ENCODE measurements around the gene FAIM. TPM values are rescaled to one million over a fixed set of nuclear protein-coding genes. Genes with fewer than 3 reads are reported as not detected.
"Not testable (repeated sequence)": the region's sequence is repeated elsewhere in the genome, so short reads cannot be mapped to it uniquely, and the experiment has no call there.

FAIM gene
- total RNA-seq, 1 experiment from 2014 or later: 6.4 TPM

GRCh38 chr3:138600100-138600745 lies 8.3 kb upstream of the FAIM start (continued):
- no peak for TF ChIP-seq ARID4B (CRISPR knock-in tag; IDR thresholded peaks at IDR 0.05; ENCODE audit: borderline replicate concordance)

- POLR2A ChIA-PET; H3K4me3 Mint-ChIP-seq; H3K27ac Mint-ChIP-seq; CTCF ChIA-PET; H3K27me3 Mint-ChIP-seq (ENCODE audit: low read depth); DNase-seq (ENCODE audit: low spot score); ATAC-seq; H3K4me1 Mint-ChIP-seq: not testable (repeated sequence)
- H3K36me3 Mint-ChIP-seq: peaks cover 30% of the 10 kb centered on the region
- H3K9me3 Mint-ChIP-seq: peaks cover 43% of the 10 kb centered on the region
Measured at GRCh38 chr3:138601661-138602060, 6.9 kb upstream of the FAIM start.

GRCh38 chr3:138604106-138604595 lies 4.4 kb upstream of the FAIM start:
- H3K27ac Mint-ChIP-seq; H3K4me1 Mint-ChIP-seq; CTCF ChIA-PET; DNase-seq (ENCODE audit: low spot score); POLR2A ChIA-PET; ATAC-seq; H3K4me3 Mint-ChIP-seq: not testable (repeated sequence)
- H3K36me3 Mint-ChIP-seq: peaks cover 23% of the 10 kb centered on the region
- peaks cover 28% of the 10 kb centered on the region for H3K9me3 Mint-ChIP-seq
- H3K27me3 Mint-ChIP-seq (ENCODE audit: low read depth): peaks cover 19% of the 10 kb centered on the region

- no peak for TF ChIP-seq ZNF138 (CRISPR knock-in tag; conservative IDR thresholded peaks at IDR 0.05)
- ATAC-seq (no peak), DNase-seq (ENCODE audit: low spot score) (no peak)
- ChIA-PET CTCF (interaction anchor here (0.6 to 2.5 kb wide), 3 partner anchors 306 to 326 kb away, joined by 3 to 9 read pairs (median 4); no protein-coding TSS in a partner anchor), POLR2A (interaction anchor here (0.6 kb wide), 1 partner anchor 16 kb away, joined by 4 read pairs; the partner anchor contains the start of gene CEP70)
- H3K4me1 Mint-ChIP-seq: peaks cover 23% of the 10 kb centered on the region
- peak overlapping the region; percentile 69 for H3K4me3 Mint-ChIP-seq
- no peaks in the 10 kb centered on the region for H3K9me3 Mint-ChIP-seq
- H3K36me3 Mint-ChIP-seq: no peaks in the 10 kb centered on the region
- peaks cover 17% of the 10 kb centered on the region for H3K27me3 Mint-ChIP-seq (ENCODE audit: low read depth)
- no peak overlapping the region for H3K27ac Mint-ChIP-seq
Measured at GRCh38 chr3:138609898-138610266, 1.3 kb downstream of the FAIM start.

- DNase-seq (ENCODE audit: low spot score) (no peak), ATAC-seq (no peak)
- H3K27ac Mint-ChIP-seq: no peak overlapping the region
- H3K27me3 Mint-ChIP-seq (ENCODE audit: low read depth): no peaks in the 10 kb centered on the region
- H3K4me1 Mint-ChIP-seq: peaks cover 11% of the 10 kb centered on the region
- CTCF ChIA-PET: no interaction called here
- no peak for TF ChIP-seq NFYB (CRISPR knock-in tag; conservative IDR thresholded peaks at IDR 0.05; ENCODE audit: low read depth)
- no peak for TF ChIP-seq ZNF671 (CRISPR knock-in tag; IDR thresholded peaks at IDR 0.05)
- TF ChIP-seq ZNF263 (CRISPR knock-in tag; IDR thresholded peaks at IDR 0.05; ENCODE audit: low read depth): no peak
- TF ChIP-seq CREB1 (CRISPR knock-in tag; IDR thresholded peaks at IDR 0.05): no peak
- no peaks in the 10 kb centered on the region for H3K36me3 Mint-ChIP-seq
- POLR2A ChIA-PET: no interaction called here
- no peaks in the 10 kb centered on the region for H3K9me3 Mint-ChIP-seq
- no peak overlapping the region for H3K4me3 Mint-ChIP-seq
Measured at GRCh38 chr3:138615462-138615861, 6.9 kb downstream of the FAIM start.

GRCh38 chr3:138620431-138620830 lies 11.9 kb downstream of the FAIM start:
- no peak overlapping the region for H3K27ac Mint-ChIP-seq
- DNase-seq (ENCODE audit: low spot score) (no peak), ATAC-seq (no peak)
- no peaks in the 10 kb centered on the region for H3K36me3 Mint-ChIP-seq
- no peaks in the 10 kb centered on the region for H3K9me3 Mint-ChIP-seq
- ChIA-PET CTCF (interaction anchor here (1.9 kb wide), 1 partner anchor 295 kb away, joined by 6 read pairs; no protein-coding TSS in a partner anchor), POLR2A (no interaction called here)
- no peak overlapping the region for H3K4me3 Mint-ChIP-seq
- no peaks in the 10 kb centered on the region for H3K4me1 Mint-ChIP-seq
- no peaks in the 10 kb centered on the region for H3K27me3 Mint-ChIP-seq (ENCODE audit: low read depth)
- TF ChIP-seq TEAD4 (CRISPR knock-in tag; IDR thresholded peaks at IDR 0.05): no peak
- TF ChIP-seq ZNF671 (CRISPR knock-in tag; IDR thresholded peaks at IDR 0.05): no peak
- no peak for TF ChIP-seq ZNF416 (CRISPR knock-in tag; IDR thresholded peaks at IDR 0.05)
- no peak for TF ChIP-seq CDX4 (CRISPR knock-in tag; IDR thresholded peaks at IDR 0.05; ENCODE audit: borderline replicate concordance)
- no peak for TF ChIP-seq GTF2I (CRISPR knock-in tag; conservative IDR thresholded peaks at IDR 0.05)
- TF ChIP-seq ARID4B (CRISPR knock-in tag; IDR thresholded peaks at IDR 0.05; ENCODE audit: borderline replicate concordance): no peak
- no peak for TF ChIP-seq ZNF425 (CRISPR knock-in tag; conservative IDR thresholded peaks at IDR 0.05)

Measured in WTC11 (cell line).